Measurements from ENCODE around the gene SLX1B. TPM values are rescaled to one million over a fixed set of nuclear protein-coding genes. Genes with fewer than 3 reads are reported as not detected.
A peak's percentile ranks its signal among the peaks of the same experiment; 100 is the strongest.
"Not testable (repeated sequence)": the region's sequence is repeated elsewhere in the genome, so short reads cannot be mapped to it uniquely, and the experiment has no call there.

The SLX1B gene
- total and polyA plus RNA-seq, 12 donors, result 2.5 to 36.6 (median 11.2) TPM

GRCh38 chr16:29466904-29467303, 12.6 kb downstream of the SLX1B start:
- H3K27me3 ChIP-seq; H3K27ac ChIP-seq; H3K4me1 ChIP-seq; H3K36me3 ChIP-seq; H3K9me3 ChIP-seq; H3K4me3 ChIP-seq; DNase-seq; intact Hi-C loops (cut with DNase I): not testable (repeated sequence)
- no CpG with 5 or more reads among the region's 33 CpGs for WGBS, 2 donors
- peak; percentile 6 to 40 (median 16) for ATAC-seq

GRCh38 chr16:29467654-29468366, 13.5 kb downstream of the SLX1B start:
- H3K4me1 ChIP-seq; H3K36me3 ChIP-seq; H3K4me3 ChIP-seq; DNase-seq; H3K27me3 ChIP-seq; H3K27ac ChIP-seq; intact Hi-C loops (cut with DNase I); H3K9me3 ChIP-seq: not testable (repeated sequence)
- ATAC-seq, result peak in 2 of 8 donors; percentile 26
- WGBS, 2 donors, result no CpG with 5 or more reads among the region's 10 CpGs

GRCh38 chr16:29469660-29470059, 15.3 kb downstream of the SLX1B start:
- H3K4me1 ChIP-seq; H3K27me3 ChIP-seq; H3K36me3 ChIP-seq; intact Hi-C loops (cut with DNase I); H3K9me3 ChIP-seq: not testable (repeated sequence)
- peak overlapping the region in 5 of 10 donors; percentile 25 to 41 (median 35) for H3K4me3 ChIP-seq
- peak; percentile 85 to 90 (median 88) for ATAC-seq
- peak; percentile 72 to 84 for DNase-seq
- TF ChIP-seq CTCF (IDR thresholded peaks at IDR 0.05), result peak in 1 of 9 donors; percentile 10
- peak overlapping the region in 8 of 10 donors; percentile 49 to 88 (median 76) for H3K27ac ChIP-seq
- 35 to 56% methylated on average over 5 of the region's 6 CpGs for WGBS, 2 donors

- H3K27ac ChIP-seq; H3K4me3 ChIP-seq; H3K36me3 ChIP-seq; H3K4me1 ChIP-seq; H3K9me3 ChIP-seq; H3K27me3 ChIP-seq; intact Hi-C loops (cut with DNase I); DNase-seq: not testable (repeated sequence)
- no CpG with 5 or more reads among the region's 4 CpGs for WGBS, 2 donors
- ATAC-seq, result peak in 2 of 8 donors; percentile 6 to 16
Measured at GRCh38 chr16:29472065-29472464, 17.7 kb downstream of the SLX1B start.

- H3K9me3 ChIP-seq; intact Hi-C loops (cut with DNase I); H3K4me1 ChIP-seq; ATAC-seq; H3K27me3 ChIP-seq; H3K4me3 ChIP-seq; H3K27ac ChIP-seq; H3K36me3 ChIP-seq: not testable (repeated sequence)
- peak in 1 of 2 donors; percentile 4 for DNase-seq
- 73 to 87% methylated on average over 4 to 6 of the region's 12 CpGs for WGBS, 2 donors
Measured at GRCh38 chr16:29482276-29482675, 27.9 kb downstream of the SLX1B start.

GRCh38 chr16:29506308-29506707, 52.0 kb downstream of the SLX1B start, which contains the start of gene NPIPB12:
Gene NPIPB12 (minus strand): TSS chr16:29506408.
- H3K36me3 ChIP-seq; H3K27ac ChIP-seq; DNase-seq; H3K4me1 ChIP-seq; H3K4me3 ChIP-seq; H3K27me3 ChIP-seq; H3K9me3 ChIP-seq; intact Hi-C loops (cut with DNase I); ATAC-seq: not testable (repeated sequence)
- 92 to 96% methylated on average over 2 of the region's 6 CpGs for WGBS, 2 donors

Other genes with a start within 250 kb of the SLX1B start
- 1 to 10 TPM in 2 of 10 donors, under 1 TPM in 8; 0.08 to 3.1 (median 0.46) TPM for gene NPIPB11, start 47.8 kb upstream of the SLX1B start, total RNA-seq
- 1 to 10 TPM in 1 of 2 donors, under 1 TPM in 1; 0.49 to 2.9 TPM for gene NPIPB11, start 47.8 kb upstream of the SLX1B start, polyA plus RNA-seq
- 1 to 10 TPM; 2.4 to 4.5 (median 3.4) TPM for gene BOLA2, start 182 bp upstream of the SLX1B start, total RNA-seq
- gene BOLA2, start 182 bp upstream of the SLX1B start, polyA plus RNA-seq, result 10 to 100 TPM; 21.6 to 35.7 TPM
- 10 to 100 TPM in 2 of 10 donors, 1 to 10 TPM in 7, under 1 TPM in 1; 0.32 to 12.6 (median 7.7) TPM for gene SULT1A4, start 5.4 kb downstream of the SLX1B start, total RNA-seq
- 10 to 100 TPM; 19.2 to 22.9 TPM for gene SULT1A4, start 5.4 kb downstream of the SLX1B start, polyA plus RNA-seq
- gene NPIPB12, start 51.9 kb downstream of the SLX1B start, total RNA-seq, result 10 to 100 TPM in 9 of 10 donors, 1 to 10 TPM in 1; 9.4 to 23.6 (median 19.0) TPM
- 100 to 1,000 TPM in 1 of 2 donors, 10 to 100 TPM in 1; 15.3 to 107 TPM for gene NPIPB12, start 51.9 kb downstream of the SLX1B start, polyA plus RNA-seq
- gene SPN, start 208.7 kb downstream of the SLX1B start, total RNA-seq, result 10 to 100 TPM in 1 of 10 donors, 1 to 10 TPM in 7, under 1 TPM in 2; 0.35 to 12.6 (median 1.8) TPM
- gene SPN, start 208.7 kb downstream of the SLX1B start, polyA plus RNA-seq, result under 1 TPM; 0.29 to 0.58 TPM
- gene QPRT, start 224.6 kb downstream of the SLX1B start, total RNA-seq, result 10 to 100 TPM; 16.0 to 34.1 (median 25.9) TPM
- 10 to 100 TPM in 1 of 2 donors, 1 to 10 TPM in 1; 3.8 to 13.8 TPM for gene QPRT, start 224.6 kb downstream of the SLX1B start, polyA plus RNA-seq

All from heart right ventricle (tissue), 16 donors.